Measurements from ENCODE around the gene C12orf75. TPM values are rescaled to one million over a fixed set of nuclear protein-coding genes. Genes with fewer than 3 reads are reported as not detected.

The C12orf75 gene
- total and polyA plus RNA-seq, 2 experiments from 2014 or later, result 43.9 to 69.8 TPM

DNA sequence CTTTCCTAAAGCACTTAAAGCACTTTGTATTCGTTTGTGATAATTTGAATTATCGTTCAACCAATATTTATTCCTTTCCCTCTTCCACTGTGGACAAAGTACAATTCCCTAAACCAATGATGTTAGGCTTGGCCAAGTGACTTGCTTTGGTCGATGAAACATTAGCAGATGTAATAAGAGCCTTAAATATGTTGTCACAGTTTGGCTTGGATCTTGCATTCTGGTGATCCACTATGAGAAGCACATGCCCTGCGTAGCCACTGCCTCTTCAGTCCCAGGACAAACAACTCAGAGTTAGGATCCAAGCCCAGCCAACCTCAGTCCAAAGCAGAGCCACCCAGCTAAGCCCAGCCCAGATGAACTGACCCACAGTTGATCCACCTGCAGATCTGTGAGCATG, 8.4 kb upstream of the C12orf75 start:
- H3K4me3 ChIP-seq, result no peak overlapping the region
- ATAC-seq, result no peak
- H3K27me3 Mint-ChIP-seq (ENCODE audit: insufficient read depth, low read depth, poor library complexity), result peaks cover 2% of the 10 kb centered on the region

More for the DNA sequence above, 8.4 kb upstream of the C12orf75 start:
- no peaks in the 10 kb centered on the region for H3K79me2 ChIP-seq (replicated peaks; ENCODE audit: insufficient read depth)
- no peaks in the 10 kb centered on the region for H4K20me1 ChIP-seq (replicated peaks; ENCODE audit: insufficient read depth)
- no peak overlapping the region for H3K27ac ChIP-seq (ENCODE audit: low read depth)
- TF ChIP-seq EZH2 (IDR thresholded peaks at IDR 0.05; ENCODE audit: low read depth, unreplicated experiment) (no peak), REST (IDR thresholded peaks at IDR 0.05; ENCODE audit: unreplicated experiment) (no peak), CTCF (conservative IDR thresholded peaks at IDR 0.05; ENCODE audit: low read depth in 2 of 2) (no peak), POLR2AphosphoS5 (IDR thresholded peaks at IDR 0.05; ENCODE audit: low read depth) (no peak), ZNF331 (CRISPR knock-in tag; IDR thresholded peaks at IDR 0.05; ENCODE audit: low read depth) (no peak), ZNF462 (CRISPR knock-in tag; IDR thresholded peaks at IDR 0.05) (no peak), JUNB (IDR thresholded peaks at IDR 0.05; ENCODE audit: unreplicated experiment) (no peak), STAT1 (IDR thresholded peaks at IDR 0.05; ENCODE audit: unreplicated experiment) (no peak)
- TF ChIP-seq, protein P1, sequence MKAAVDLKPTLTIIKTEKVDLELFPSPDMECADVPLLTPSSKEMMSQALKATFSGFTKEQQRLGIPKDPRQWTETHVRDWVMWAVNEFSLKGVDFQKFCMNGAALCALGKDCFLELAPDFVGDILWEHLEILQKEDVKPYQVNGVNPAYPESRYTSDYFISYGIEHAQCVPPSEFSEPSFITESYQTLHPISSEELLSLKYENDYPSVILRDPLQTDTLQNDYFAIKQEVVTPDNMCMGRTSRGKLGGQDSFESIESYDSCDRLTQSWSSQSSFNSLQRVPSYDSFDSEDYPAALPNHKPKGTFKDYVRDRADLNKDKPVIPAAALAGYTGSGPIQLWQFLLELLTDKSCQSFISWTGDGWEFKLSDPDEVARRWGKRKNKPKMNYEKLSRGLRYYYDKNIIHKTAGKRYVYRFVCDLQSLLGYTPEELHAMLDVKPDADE (IDR thresholded peaks at IDR 0.05), result no peak
- no peaks in the 10 kb centered on the region for H3K36me3 Mint-ChIP-seq (ENCODE audit: low read depth)
- H2AFZ ChIP-seq, result no peak overlapping the region
- H3K4me1 ChIP-seq (ENCODE audit: insufficient read depth), result no peaks in the 10 kb centered on the region
- H3K4me2 ChIP-seq, result no peak overlapping the region
- no peak overlapping the region for H3K4me3 Mint-ChIP-seq
- H3K27ac Mint-ChIP-seq, result no peak overlapping the region
- no peaks in the 10 kb centered on the region; the same call in 2 of the 3 replicates for H3K4me1 Mint-ChIP-seq
- DNase-seq (ENCODE audit: low spot score), result no peak
- no peaks in the 10 kb centered on the region for H3K9me2 ChIP-seq (ENCODE audit: insufficient read depth)
- no peaks in the 10 kb centered on the region for H3K27me3 ChIP-seq (ENCODE audit: insufficient read depth)
- H3F3A ChIP-seq (replicated peaks; ENCODE audit: low read depth), result no peaks in the 10 kb centered on the region
- H3K9me3 Mint-ChIP-seq, result no peaks in the 10 kb centered on the region
- no peaks in the 10 kb centered on the region for H3K36me3 ChIP-seq (ENCODE audit: insufficient read depth)

All from GM23338 (cell line).